ENCODE data around the gene TTC34.

TTC34 gene

DNA sequence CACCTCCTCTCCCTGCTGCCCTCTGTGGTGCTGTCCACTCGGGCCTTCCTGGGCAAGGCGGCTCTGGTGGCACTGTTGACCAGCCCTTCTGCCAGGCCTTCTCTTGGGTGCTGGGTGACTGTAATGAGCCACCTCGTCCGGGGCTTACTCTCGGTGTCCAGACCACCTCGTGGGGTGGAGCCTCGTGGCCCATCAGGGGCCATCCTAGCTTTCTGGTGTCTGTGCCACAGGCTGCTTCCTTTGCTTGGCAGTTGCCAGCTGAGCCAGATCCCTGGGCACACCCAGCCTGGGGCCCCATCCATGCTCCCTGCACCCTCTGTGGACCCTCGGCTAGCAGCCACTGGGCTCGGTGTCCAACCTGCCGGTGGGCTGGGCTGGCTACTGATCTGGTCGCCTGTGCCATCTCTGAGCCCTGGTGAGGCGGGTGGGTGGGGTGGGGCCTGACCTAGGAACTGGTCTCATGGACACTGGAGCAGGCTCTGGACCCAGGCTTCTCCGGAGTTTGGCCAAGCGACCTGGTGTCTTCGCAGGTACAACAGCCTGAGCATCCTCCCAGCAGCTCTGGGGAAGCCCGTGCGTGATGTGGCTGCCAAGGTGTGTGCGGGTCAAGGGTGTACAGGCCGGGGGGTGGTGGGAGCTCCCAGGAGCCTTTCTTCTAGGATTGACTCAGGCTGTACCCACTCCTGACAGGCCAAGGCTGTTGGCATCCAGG is 213.5 kb downstream of the TTC34 start:
- DNase-seq: no peak

DNA sequence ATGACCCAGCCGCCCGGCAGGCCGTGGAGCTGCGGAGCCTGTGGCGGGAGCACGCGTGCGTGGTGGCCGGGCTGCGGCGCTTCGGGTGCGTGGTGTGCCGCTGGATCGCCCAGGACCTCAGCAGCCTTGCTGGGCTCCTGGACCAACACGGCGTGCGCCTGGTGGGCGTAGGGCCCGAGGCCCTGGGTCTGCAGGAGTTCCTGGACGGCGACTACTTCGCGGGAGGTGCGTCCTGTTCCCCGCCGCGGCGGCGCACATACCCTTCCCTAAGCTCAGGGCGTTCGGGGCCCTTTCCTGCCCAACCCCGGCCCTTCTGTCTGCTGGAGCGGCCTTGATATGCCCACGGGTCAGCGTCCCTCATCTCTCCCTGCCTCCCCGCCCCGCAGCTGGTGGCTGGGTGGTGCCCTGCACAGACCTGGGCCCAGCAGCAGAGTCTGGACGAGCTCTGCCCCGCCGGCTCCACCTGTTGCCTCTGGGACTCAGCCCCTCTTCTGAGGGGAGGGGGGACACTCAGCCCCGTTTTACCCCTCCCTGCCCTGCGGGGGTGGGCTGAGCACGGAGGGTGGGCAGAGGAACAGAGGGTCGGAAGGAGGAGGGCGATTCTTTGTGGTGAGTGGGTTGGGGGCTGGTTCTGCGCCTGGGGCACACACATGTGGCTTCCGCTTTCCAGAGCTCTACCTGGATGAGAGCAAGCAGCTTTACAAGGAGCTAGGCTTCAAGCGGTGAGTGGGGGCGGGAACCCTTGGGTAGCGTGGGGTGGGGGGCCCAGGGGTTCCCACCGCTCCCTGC is 214.2 kb downstream of the TTC34 start:
- peak; percentile 28 to 60 (median 31) for DNase-seq

DNA sequence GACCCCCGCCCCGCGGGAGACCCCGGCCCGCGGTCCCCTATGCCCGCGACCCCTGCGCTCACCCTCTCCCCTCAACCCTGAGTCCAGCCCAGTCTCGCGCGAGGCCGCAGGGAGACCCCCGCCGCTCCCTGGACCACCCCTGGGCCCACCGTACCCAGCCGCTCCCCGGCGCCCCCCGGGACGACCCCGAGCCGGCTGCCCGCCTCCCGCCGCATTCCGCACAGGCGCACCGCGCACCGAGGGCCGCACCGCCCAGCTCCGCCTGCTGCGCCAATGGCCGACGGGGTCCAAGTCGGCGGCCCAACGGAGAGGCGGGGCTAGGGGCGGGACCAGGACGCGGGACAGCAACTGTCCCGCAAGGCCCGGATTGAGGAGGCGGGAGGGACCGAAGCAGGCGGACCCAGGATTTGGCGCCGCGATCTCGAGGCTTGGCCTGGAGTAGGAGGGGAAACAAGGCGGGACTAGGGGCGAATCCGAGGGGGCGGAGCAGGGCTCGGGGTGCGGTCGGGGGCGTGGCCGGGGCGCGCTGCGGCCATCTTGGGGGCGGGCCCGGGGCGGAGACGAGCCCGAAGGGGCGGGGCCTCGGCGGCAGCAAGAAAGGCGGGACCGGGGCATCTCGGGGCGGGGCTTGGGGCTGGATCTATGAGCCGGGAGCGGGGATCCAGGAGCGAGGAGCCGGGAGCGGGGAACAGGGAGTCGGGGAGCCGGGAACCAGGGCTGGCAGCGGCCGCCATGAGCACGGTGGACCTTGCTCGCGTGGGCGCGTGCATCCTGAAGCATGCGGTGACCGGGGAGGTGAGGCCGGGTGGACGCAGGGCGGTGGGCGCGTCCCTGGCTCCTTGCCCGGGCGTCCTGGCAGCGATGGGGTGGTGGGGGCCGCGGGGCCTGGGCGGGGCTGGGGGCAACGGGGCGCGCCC is 215.1 kb downstream of the TTC34 start, which contains the start of gene PRXL2B:
Gene PRXL2B (plus strand): TSS at position 624 of the 917 bp plus-strand sequence. CDS start 109 bp downstream, at position 733.
- DNase-seq: peak; percentile 100
